NT2/D1 (cell line): ENCODE measurements around the gene C12orf75.
"Not testable (repeated sequence)": the region's sequence is repeated elsewhere in the genome, so short reads cannot be mapped to it uniquely, and the experiment has no call there.

Experiments used
- DNase-seq: peaks from one replicate; pipeline ENCODE4 v3.0.0-alpha.2; 2011; ENCODE audit warnings: low read depth, low spot score
- H3K27me3 ChIP-seq: 2 replicates; pipeline ENCODE4 v1.6.0; 2011; ENCODE audit warnings: mild to moderate bottlenecking; ENCODE audit not compliant: insufficient read length, insufficient read depth
- H3K36me3 ChIP-seq: 2 replicates; pipeline ENCODE4 v1.6.1; 2011; ENCODE audit warnings: mild to moderate bottlenecking, low read length, mixed read lengths; ENCODE audit not compliant: insufficient read depth, insufficient read length
- H3K4me1 ChIP-seq: 2 replicates; pipeline ENCODE4 v1.5.1; 2011; ENCODE audit not compliant: insufficient read depth, insufficient read length
- H3K4me3 ChIP-seq: 2 replicates; pipeline ENCODE4 v1.5.1; 2011; ENCODE audit warnings: low read depth; ENCODE audit not compliant: insufficient read length
- H3K9ac ChIP-seq: 2 replicates; pipeline ENCODE4 v1.6.0; 2011; ENCODE audit warnings: low read depth; ENCODE audit not compliant: insufficient read length
- H3K9me3 ChIP-seq: 2 replicates; pipeline ENCODE4 v1.5.1; 2011; ENCODE audit warnings: mild to moderate bottlenecking, low read length; ENCODE audit not compliant: insufficient read depth
- SUZ12 ChIP-seq: IDR thresholded peaks from 2 replicates; pipeline ENCODE4 v1.6.1; 2011; ENCODE audit not compliant: insufficient read length, insufficient read depth; ENCODE audit errors: extremely low read depth
- YY1 ChIP-seq: IDR thresholded peaks from 2 replicates; pipeline ENCODE4 v1.6.1; 2011; ENCODE audit not compliant: insufficient read length, insufficient read depth
- ZNF274 ChIP-seq: IDR thresholded peaks from 2 replicates; pipeline ENCODE4 v1.6.1; 2011; ENCODE audit warnings: mild to moderate bottlenecking, low read depth, low read length

The C12orf75 gene

GRCh38 chr12:105332925-105333324 lies 2.4 kb downstream of the C12orf75 start:
- DNase-seq = no peak
- H3K4me1 ChIP-seq = peaks cover 3% of the 10 kb centered on the region
- TF ChIP-seq SUZ12 (no peak), YY1 (no peak), ZNF274 (no peak)
- no peaks in the 10 kb centered on the region for H3K9me3 ChIP-seq
- H3K36me3 ChIP-seq = peaks cover 15% of the 10 kb centered on the region
- H3K9ac ChIP-seq = no peak overlapping the region
- peaks cover 7% of the 10 kb centered on the region for H3K27me3 ChIP-seq
- no peak overlapping the region for H3K4me3 ChIP-seq

GRCh38 chr12:105334001-105334400 lies 3.5 kb downstream of the C12orf75 start:
- H3K27me3 ChIP-seq = peaks cover 7% of the 10 kb centered on the region
- no peak for TF ChIP-seq ZNF274
- TF ChIP-seq SUZ12 = no peak
- H3K36me3 ChIP-seq = peaks cover 22% of the 10 kb centered on the region
- no peak overlapping the region for H3K4me3 ChIP-seq
- no peaks in the 10 kb centered on the region for H3K9me3 ChIP-seq
- DNase-seq = no peak
- H3K4me1 ChIP-seq = peaks cover 3% of the 10 kb centered on the region
- no peak overlapping the region for H3K9ac ChIP-seq

- H3K4me3 ChIP-seq = no peak overlapping the region
- no peak overlapping the region for H3K9ac ChIP-seq
- no peak for TF ChIP-seq SUZ12
- no peak for TF ChIP-seq ZNF274
- TF ChIP-seq YY1 = no peak
- peaks cover 3% of the 10 kb centered on the region for H3K4me1 ChIP-seq
- peaks cover 6% of the 10 kb centered on the region for H3K27me3 ChIP-seq
- H3K36me3 ChIP-seq = peaks cover 22% of the 10 kb centered on the region
- no peak for DNase-seq
- H3K9me3 ChIP-seq = no peaks in the 10 kb centered on the region
These were observed 4.1 kb downstream of the C12orf75 start for GRCh38 chr12:105334582-105334981.

- Histone ChIP-seq H3K9me3 (peaks cover 6% of the 10 kb centered on the region; the same call in 1 of the 2 replicates), H3K9ac (no peak overlapping the region), H3K36me3 (peaks cover 22% of the 10 kb centered on the region), H3K4me1 (peaks cover 3% of the 10 kb centered on the region), H3K4me3 (no peak overlapping the region), H3K27me3 (no peaks in the 10 kb centered on the region)
- TF ChIP-seq ZNF274 (no peak), YY1 (no peak), SUZ12 (no peak)
- DNase-seq = no peak
These were observed 5.4 kb downstream of the C12orf75 start for GRCh38 chr12:105335856-105336255.

GRCh38 chr12:105336411-105336810 lies 5.9 kb downstream of the C12orf75 start:
- peaks cover 25% of the 10 kb centered on the region for H3K36me3 ChIP-seq
- no peak for DNase-seq
- no peak overlapping the region for H3K9ac ChIP-seq
- no peak overlapping the region for H3K4me3 ChIP-seq
- peaks cover 3% of the 10 kb centered on the region for H3K4me1 ChIP-seq
- peaks cover 10% of the 10 kb centered on the region; the same call in 1 of the 2 replicates for H3K9me3 ChIP-seq
- TF ChIP-seq YY1 = no peak
- no peaks in the 10 kb centered on the region for H3K27me3 ChIP-seq

- Histone ChIP-seq H3K9me3 (peaks cover 16% of the 10 kb centered on the region; the same call in 1 of the 2 replicates), H3K4me1 (peaks cover 4% of the 10 kb centered on the region), H3K9ac (no peak overlapping the region), H3K27me3 (no peaks in the 10 kb centered on the region), H3K36me3 (peaks cover 27% of the 10 kb centered on the region), H3K4me3 (no peak overlapping the region)
- TF ChIP-seq ZNF274 (no peak), YY1 (no peak), SUZ12 (no peak)
- DNase-seq = no peak
These were observed 6.9 kb downstream of the C12orf75 start for GRCh38 chr12:105337391-105337790.

GRCh38 chr12:105338966-105339365 lies 8.5 kb downstream of the C12orf75 start:
- H3K27me3 ChIP-seq = no peaks in the 10 kb centered on the region
- peaks cover 21% of the 10 kb centered on the region for H3K36me3 ChIP-seq
- H3K4me3 ChIP-seq = no peak overlapping the region
- H3K9me3 ChIP-seq = peaks cover 16% of the 10 kb centered on the region; the same call in 1 of the 2 replicates
- no peak overlapping the region for H3K9ac ChIP-seq
- no peak for DNase-seq
- no peak for TF ChIP-seq ZNF274
- no peak for TF ChIP-seq SUZ12
- TF ChIP-seq YY1 = no peak
- peaks cover 4% of the 10 kb centered on the region for H3K4me1 ChIP-seq

- peaks cover 16% of the 10 kb centered on the region; the same call in 1 of the 2 replicates for H3K9me3 ChIP-seq
These were observed 10.5 kb downstream of the C12orf75 start for GRCh38 chr12:105341010-105341409.

GRCh38 chr12:105341620-105342019 lies 11.1 kb downstream of the C12orf75 start:
- Histone ChIP-seq H3K36me3 (peaks cover 14% of the 10 kb centered on the region), H3K9me3 (peaks cover 16% of the 10 kb centered on the region; the same call in 1 of the 2 replicates)
- not testable (repeated sequence) for H3K4me1 ChIP-seq, H3K9ac ChIP-seq, DNase-seq, H3K4me3 ChIP-seq, H3K27me3 ChIP-seq

More at GRCh38 chr12:105341010-105341409, 10.5 kb downstream of the C12orf75 start:
- H3K27me3 ChIP-seq = no peaks in the 10 kb centered on the region
- TF ChIP-seq ZNF274 = no peak
- no peak for TF ChIP-seq SUZ12
- no peak for TF ChIP-seq YY1
- DNase-seq = no peak
- no peak overlapping the region for H3K4me3 ChIP-seq
- peaks cover 21% of the 10 kb centered on the region for H3K36me3 ChIP-seq
- H3K9ac ChIP-seq = no peak overlapping the region
- H3K4me1 ChIP-seq = peaks cover 4% of the 10 kb centered on the region
